HL-60 (cell line): ENCODE data around the gene BOLL.

Experiments used
- DNase-seq, 2 experiments: peaks; one replicate each; pipeline ENCODE4 v3.0.0-alpha.2; 2010 to 2020; ENCODE audit warnings: low read depth in 1 of 2, low spot score in 1 of 2
- H3K27ac ChIP-seq: fragments of 250-450 bp; sonication (Bioruptor Pico); replicated peaks from 2 replicates; pipeline ENCODE4 v1.5.1; 2020; ENCODE audit warnings: mild to moderate bottlenecking, moderate library complexity
- H3K27me3 ChIP-seq: fragments of 250-450 bp; sonication (Bioruptor Pico); 2 replicates; pipeline ENCODE4 v1.5.1; 2021; ENCODE audit warnings: mild to moderate bottlenecking, moderate library complexity; ENCODE audit not compliant: insufficient read depth, poor library complexity, severe bottlenecking
- H3K4me3 ChIP-seq: replicated peaks from 2 replicates; pipeline ENCODE4 v1.5.1; 2011; ENCODE audit warnings: mild to moderate bottlenecking, control low read depth, low read length; ENCODE audit not compliant: insufficient read depth
- GABPA ChIP-seq: IDR thresholded peaks from 2 replicates; pipeline ENCODE4 v1.6.1; 2012; ENCODE audit warnings: low read depth
- POLR2AphosphoS5 ChIP-seq: IDR thresholded peaks from 2 replicates; pipeline ENCODE4 v1.6.1; 2012; ENCODE audit warnings: low read depth
- SPI1 ChIP-seq: IDR thresholded peaks from 2 replicates; pipeline ENCODE4 v1.6.1; 2012; ENCODE audit warnings: low read depth, mild to moderate bottlenecking, borderline replicate concordance
- TF ChIP-seq, protein P1 (sequence below): IDR thresholded peaks from 2 replicates; pipeline ENCODE4 v1.6.1; 2012; ENCODE audit warnings: low read depth; ENCODE audit not compliant: insufficient replicate concordance
- TF ChIP-seq, protein P2 (sequence below): IDR thresholded peaks from one replicate; pipeline ENCODE4 v1.5.1; 2011; ENCODE audit warnings: low read length, control low read depth, inconsistent platforms; ENCODE audit not compliant: insufficient read depth

Gene BOLL

DNA sequence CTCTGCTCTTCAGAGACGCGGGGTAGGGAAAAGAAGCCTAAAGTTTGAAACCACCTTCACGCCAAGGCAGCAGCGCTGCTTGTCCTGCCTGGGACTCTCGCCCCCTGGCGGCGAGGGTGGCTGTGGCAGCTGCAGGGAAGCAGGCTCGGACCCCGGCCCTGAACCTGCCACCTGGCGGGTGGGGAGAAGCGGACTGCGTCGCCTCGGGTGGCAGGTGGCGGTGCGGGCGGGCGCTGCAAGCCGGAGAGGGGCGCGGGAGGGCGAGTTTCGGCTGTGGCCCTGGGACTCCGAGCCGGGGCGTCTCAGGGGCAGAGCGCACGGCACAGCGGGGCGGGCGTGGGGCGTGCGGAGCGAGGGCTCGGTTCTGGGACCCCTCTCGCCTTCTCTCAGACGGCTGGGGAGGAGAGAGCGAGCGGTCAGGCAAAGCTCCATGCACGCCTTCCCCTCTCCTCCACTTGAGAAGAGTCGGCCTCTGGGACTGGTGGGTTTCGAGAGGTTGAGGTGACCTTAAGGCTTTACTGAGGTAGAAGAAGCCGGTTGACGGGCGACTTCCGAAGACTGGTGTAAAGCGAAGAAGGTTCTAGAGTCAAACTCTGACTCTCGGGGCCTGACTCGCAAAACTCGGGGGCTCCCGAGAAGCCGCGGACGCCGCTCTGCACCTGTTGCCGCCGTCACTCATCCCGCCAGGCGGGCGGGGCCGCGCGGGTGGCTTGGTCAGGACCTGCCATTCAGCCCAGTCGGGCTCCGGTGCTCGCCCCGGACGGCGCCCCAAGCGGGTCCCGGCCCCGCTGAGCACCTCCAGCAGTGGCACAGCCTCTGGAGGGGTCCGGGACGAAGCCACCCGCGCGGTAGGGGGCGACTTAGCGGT lies 1.1 kb upstream of the BOLL start:
- Histone ChIP-seq H3K4me3 (peak overlapping the region; percentile 34), H3K27ac (no peak overlapping the region), H3K27me3 (peaks cover 10% of the 10 kb centered on the region)
- DNase-seq = peak in 1 of 2 experiments; percentile 45
- TF ChIP-seq, protein P1, sequence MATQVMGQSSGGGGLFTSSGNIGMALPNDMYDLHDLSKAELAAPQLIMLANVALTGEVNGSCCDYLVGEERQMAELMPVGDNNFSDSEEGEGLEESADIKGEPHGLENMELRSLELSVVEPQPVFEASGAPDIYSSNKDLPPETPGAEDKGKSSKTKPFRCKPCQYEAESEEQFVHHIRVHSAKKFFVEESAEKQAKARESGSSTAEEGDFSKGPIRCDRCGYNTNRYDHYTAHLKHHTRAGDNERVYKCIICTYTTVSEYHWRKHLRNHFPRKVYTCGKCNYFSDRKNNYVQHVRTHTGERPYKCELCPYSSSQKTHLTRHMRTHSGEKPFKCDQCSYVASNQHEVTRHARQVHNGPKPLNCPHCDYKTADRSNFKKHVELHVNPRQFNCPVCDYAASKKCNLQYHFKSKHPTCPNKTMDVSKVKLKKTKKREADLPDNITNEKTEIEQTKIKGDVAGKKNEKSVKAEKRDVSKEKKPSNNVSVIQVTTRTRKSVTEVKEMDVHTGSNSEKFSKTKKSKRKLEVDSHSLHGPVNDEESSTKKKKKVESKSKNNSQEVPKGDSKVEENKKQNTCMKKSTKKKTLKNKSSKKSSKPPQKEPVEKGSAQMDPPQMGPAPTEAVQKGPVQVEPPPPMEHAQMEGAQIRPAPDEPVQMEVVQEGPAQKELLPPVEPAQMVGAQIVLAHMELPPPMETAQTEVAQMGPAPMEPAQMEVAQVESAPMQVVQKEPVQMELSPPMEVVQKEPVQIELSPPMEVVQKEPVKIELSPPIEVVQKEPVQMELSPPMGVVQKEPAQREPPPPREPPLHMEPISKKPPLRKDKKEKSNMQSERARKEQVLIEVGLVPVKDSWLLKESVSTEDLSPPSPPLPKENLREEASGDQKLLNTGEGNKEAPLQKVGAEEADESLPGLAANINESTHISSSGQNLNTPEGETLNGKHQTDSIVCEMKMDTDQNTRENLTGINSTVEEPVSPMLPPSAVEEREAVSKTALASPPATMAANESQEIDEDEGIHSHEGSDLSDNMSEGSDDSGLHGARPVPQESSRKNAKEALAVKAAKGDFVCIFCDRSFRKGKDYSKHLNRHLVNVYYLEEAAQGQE = no peak
- TF ChIP-seq, protein P2, sequence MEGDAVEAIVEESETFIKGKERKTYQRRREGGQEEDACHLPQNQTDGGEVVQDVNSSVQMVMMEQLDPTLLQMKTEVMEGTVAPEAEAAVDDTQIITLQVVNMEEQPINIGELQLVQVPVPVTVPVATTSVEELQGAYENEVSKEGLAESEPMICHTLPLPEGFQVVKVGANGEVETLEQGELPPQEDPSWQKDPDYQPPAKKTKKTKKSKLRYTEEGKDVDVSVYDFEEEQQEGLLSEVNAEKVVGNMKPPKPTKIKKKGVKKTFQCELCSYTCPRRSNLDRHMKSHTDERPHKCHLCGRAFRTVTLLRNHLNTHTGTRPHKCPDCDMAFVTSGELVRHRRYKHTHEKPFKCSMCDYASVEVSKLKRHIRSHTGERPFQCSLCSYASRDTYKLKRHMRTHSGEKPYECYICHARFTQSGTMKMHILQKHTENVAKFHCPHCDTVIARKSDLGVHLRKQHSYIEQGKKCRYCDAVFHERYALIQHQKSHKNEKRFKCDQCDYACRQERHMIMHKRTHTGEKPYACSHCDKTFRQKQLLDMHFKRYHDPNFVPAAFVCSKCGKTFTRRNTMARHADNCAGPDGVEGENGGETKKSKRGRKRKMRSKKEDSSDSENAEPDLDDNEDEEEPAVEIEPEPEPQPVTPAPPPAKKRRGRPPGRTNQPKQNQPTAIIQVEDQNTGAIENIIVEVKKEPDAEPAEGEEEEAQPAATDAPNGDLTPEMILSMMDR = peak; percentile 35

GRCh38 chr2:197782126-197782525 lies 3.0 kb downstream of the BOLL start:
- TF ChIP-seq, protein P2 = no peak
- TF ChIP-seq, protein P1 = no peak
- TF ChIP-seq SPI1 = no peak
- TF ChIP-seq GABPA = no peak
- TF ChIP-seq POLR2AphosphoS5 = no peak

DNA sequence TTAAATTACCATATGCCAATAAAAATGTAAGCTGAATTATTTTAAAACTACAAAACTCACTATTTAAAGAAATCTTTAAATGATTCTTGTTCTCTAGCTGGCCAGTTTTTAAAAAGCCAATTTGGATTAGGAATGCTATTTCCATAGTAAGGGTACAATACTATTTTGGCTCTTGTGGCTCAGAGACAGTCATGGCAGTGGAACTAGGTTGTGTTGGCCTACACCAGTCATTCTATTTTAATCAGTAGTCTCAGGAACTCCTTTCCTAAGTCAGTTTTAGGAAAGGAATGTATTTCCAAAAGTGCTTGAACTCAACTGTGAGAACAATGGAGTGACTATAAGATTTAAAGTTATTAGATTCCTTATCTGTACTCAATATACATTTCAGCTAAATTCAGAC lies 5.9 kb downstream of the BOLL start:
- Histone ChIP-seq H3K27me3 (no peaks in the 10 kb centered on the region), H3K4me3 (no peak overlapping the region), H3K27ac (no peak overlapping the region)
- TF ChIP-seq, protein P2 = no peak
- TF ChIP-seq GABPA (no peak), SPI1 (no peak), POLR2AphosphoS5 (no peak)
- TF ChIP-seq, protein P1 = no peak
- DNase-seq = no peak

More at GRCh38 chr2:197782126-197782525, 3.0 kb downstream of the BOLL start:
- Histone ChIP-seq H3K27ac (no peak overlapping the region), H3K27me3 (peaks cover 10% of the 10 kb centered on the region), H3K4me3 (no peak overlapping the region)
- no peak for DNase-seq
